Muscle of back (tissue), 11 donors: ENCODE data around the gene ANTKMT. TPM values are rescaled to one million over a fixed set of nuclear protein-coding genes. Genes with fewer than 3 reads are reported as not detected.

Experiments used
- DNase-seq, 3 donors: peaks; one replicate each; pipeline versions ENCODE4 v3.0.0 to v3.0.0-alpha.2; 2013
- polyA plus RNA-seq, 10 donors: library from polyadenylated mRNA; unstranded; fragments of 120-200 nt; gene quantifications; one replicate each; pipeline ENCODE4 v1.2.1, GENCODE V29; 2013; ENCODE audit not compliant: insufficient read length in 10 of 10

Gene ANTKMT
- polyA plus RNA-seq, 10 donors = 6.4 to 18.5 (median 12.9) TPM

- DNase-seq = no peak
Measured at GRCh38 chr16:714079-714478, 6.9 kb upstream of the ANTKMT start.

- peak; percentile 87 to 96 (median 93) for DNase-seq
Measured at GRCh38 chr16:714558-715476, 6.1 kb upstream of the ANTKMT start, which contains the start of gene METRN. METRN (plus strand) TSS chr16:715118; CDS start chr16:715290, 172 bp downstream.

GRCh38 chr16:715477-716199 lies 5.3 kb upstream of the ANTKMT start:
- peak in 1 of 3 donors; percentile 71 for DNase-seq

- DNase-seq = no peak
Measured at GRCh38 chr16:716200-716568, 4.8 kb upstream of the ANTKMT start.

GRCh38 chr16:716768-717325 lies 4.1 kb upstream of the ANTKMT start:
- no peak for DNase-seq

- DNase-seq = peak in 1 of 3 donors; percentile 77
Measured at GRCh38 chr16:717450-718245, 3.3 kb upstream of the ANTKMT start.

- DNase-seq = no peak
Measured at GRCh38 chr16:718389-718788, 2.6 kb upstream of the ANTKMT start.

- no peak for DNase-seq
Measured at GRCh38 chr16:718922-719321, 2.0 kb upstream of the ANTKMT start.

- no peak for DNase-seq
Measured at GRCh38 chr16:719815-720446, 1.0 kb upstream of the ANTKMT start.

GRCh38 chr16:720447-720989 lies 428 bp upstream of the ANTKMT start:
- DNase-seq = peak; percentile 51 to 90 (median 74)

- no peak for DNase-seq
Measured at GRCh38 chr16:721765-722540, 1.0 kb downstream of the ANTKMT start.

GRCh38 chr16:722835-723633 lies 2.1 kb downstream of the ANTKMT start:
- DNase-seq = no peak

GRCh38 chr16:723695-724094 lies 2.7 kb downstream of the ANTKMT start:
- DNase-seq = no peak

- no peak for DNase-seq
Measured at GRCh38 chr16:724188-725040, 3.5 kb downstream of the ANTKMT start.

GRCh38 chr16:725041-725376 lies 4.1 kb downstream of the ANTKMT start:
- no peak for DNase-seq

- DNase-seq = no peak
Measured at GRCh38 chr16:725463-726187, 4.7 kb downstream of the ANTKMT start.

- no peak for DNase-seq
Measured at GRCh38 chr16:726188-726437, 5.2 kb downstream of the ANTKMT start.
